Measurements from ENCODE around the gene PRDX5. TPM values are rescaled to one million over a fixed set of nuclear protein-coding genes. Genes with fewer than 3 reads are reported as not detected.
A peak's percentile ranks its signal among the peaks of the same experiment; 100 is the strongest.

Gene PRDX5
- total and polyA plus RNA-seq, 9 of the 15 experiments (the other 6 are each of a cell fraction or from before 2014, with no cell fraction given) = 40.8 to 327 (median 204) TPM

GRCh38 chr11:64355078-64355940 is 37.4 kb downstream of the PRDX5 start (continued):
- TF ChIP-seq REST (IDR thresholded peaks at IDR 0.05; ENCODE audit: borderline replicate concordance) = peak; percentile 90
- TF ChIP-seq REST (CRISPR knock-in tag; IDR thresholded peaks at IDR 0.05; ENCODE audit: low read depth) = no peak
- no peak for TF ChIP-seq SIN3B (IDR thresholded peaks at IDR 0.05; ENCODE audit: low read depth)
- no peak for TF ChIP-seq ELK1 (CRISPR knock-in tag; IDR thresholded peaks at IDR 0.05)
- TF ChIP-seq GABPB2 (CRISPR knock-in tag; conservative IDR thresholded peaks at IDR 0.05) = no peak
- no peak for TF ChIP-seq MTF1 (CRISPR knock-in tag; IDR thresholded peaks at IDR 0.05; ENCODE audit: borderline replicate concordance)
- no peak for TF ChIP-seq HMGXB4 (CRISPR knock-in tag; IDR thresholded peaks at IDR 0.05)
- TF ChIP-seq NFYB (IDR thresholded peaks at IDR 0.05; ENCODE audit: extremely low read depth, insufficient read length) = no peak
- peak; percentile 52 for TF ChIP-seq GABPA (tag; conservative IDR thresholded peaks at IDR 0.05; ENCODE audit: low read depth)
- no peak for TF ChIP-seq ESRRB (CRISPR knock-in tag; IDR thresholded peaks at IDR 0.05; ENCODE audit: borderline replicate concordance)
- TF ChIP-seq CEBPG (CRISPR knock-in tag; IDR thresholded peaks at IDR 0.05) = no peak
- no peak for TF ChIP-seq CEBPG (tag; conservative IDR thresholded peaks at IDR 0.05 in 1 of 2, IDR thresholded peaks at IDR 0.05 in 1 of 2)
- 0 out of 2 replicates have a peak, but pooled peaks have one; percentile 33 for TF ChIP-seq ZHX1 (conservative IDR thresholded peaks at IDR 0.05; ENCODE audit: low read length)
